ENCODE results near the gene CA5A. TPM values are rescaled to one million over a fixed set of nuclear protein-coding genes. Genes with fewer than 3 reads are reported as not detected.

Gene CA5A
- total and polyA plus RNA-seq, 2 experiments from 2014 or later = not detected

DNA sequence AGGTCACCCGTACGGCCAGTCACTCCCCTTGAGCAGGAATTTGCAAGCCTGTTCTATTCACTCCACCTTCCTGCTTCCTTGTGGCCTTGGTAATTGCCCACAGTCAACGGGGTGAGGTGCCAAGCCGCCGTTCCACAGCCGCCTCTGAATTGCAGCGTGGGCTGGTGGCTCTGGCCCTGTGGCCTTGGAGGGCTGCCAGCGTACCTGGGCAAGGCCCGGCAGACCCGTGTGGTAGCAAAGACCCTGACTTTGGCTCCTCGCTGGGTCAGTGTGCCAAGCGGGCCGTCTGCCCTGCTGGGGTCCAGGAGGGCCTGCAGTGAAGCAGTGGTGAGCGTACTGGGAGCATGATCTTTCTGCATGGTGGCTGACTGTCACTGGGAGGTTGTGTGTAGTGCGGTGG, 18.5 kb upstream of the CA5A start:
- Mint-ChIP-seq H3K4me3 (no peak overlapping the region), H3K27me3 (ENCODE audit: insufficient read depth, low read depth, poor library complexity) (peaks cover 14% of the 10 kb centered on the region), H3K4me1 (peaks cover 48% of the 10 kb centered on the region), H3K9me3 (no peaks in the 10 kb centered on the region), H3K36me3 (ENCODE audit: low read depth) (peaks cover 25% of the 10 kb centered on the region), H3K27ac (no peak overlapping the region; the same call in 1 of the 2 replicates)
- Histone ChIP-seq H3K4me3 (no peak overlapping the region), H3K27me3 (ENCODE audit: insufficient read depth) (no peaks in the 10 kb centered on the region), H3K9me2 (ENCODE audit: insufficient read depth) (no peaks in the 10 kb centered on the region), H3K4me1 (ENCODE audit: insufficient read depth) (peaks cover 10% of the 10 kb centered on the region), H2AFZ (no peak overlapping the region), H3K27ac (ENCODE audit: low read depth) (no peak overlapping the region), H3F3A (replicated peaks; ENCODE audit: low read depth) (0 out of 2 replicates have a peak, but pooled peaks cover 9% of the 10 kb centered on the region), H3K79me2 (replicated peaks; ENCODE audit: insufficient read depth) (peaks cover 81% of the 10 kb centered on the region), H3K4me2 (no peak overlapping the region), H3K36me3 (ENCODE audit: insufficient read depth) (no peaks in the 10 kb centered on the region; the same call in 1 of the 2 replicates), H4K20me1 (replicated peaks; ENCODE audit: insufficient read depth) (peaks cover 18% of the 10 kb centered on the region)
- no peak for ATAC-seq
- no peak for DNase-seq (ENCODE audit: low spot score)
- no peak for TF ChIP-seq POLR2AphosphoS5 (IDR thresholded peaks at IDR 0.05; ENCODE audit: low read depth)
- TF ChIP-seq ZNF114 (CRISPR knock-in tag; IDR thresholded peaks at IDR 0.05) = no peak
- TF ChIP-seq REST (IDR thresholded peaks at IDR 0.05; ENCODE audit: unreplicated experiment) = no peak
- TF ChIP-seq ZNF331 (CRISPR knock-in tag; IDR thresholded peaks at IDR 0.05; ENCODE audit: low read depth) = no peak

DNA sequence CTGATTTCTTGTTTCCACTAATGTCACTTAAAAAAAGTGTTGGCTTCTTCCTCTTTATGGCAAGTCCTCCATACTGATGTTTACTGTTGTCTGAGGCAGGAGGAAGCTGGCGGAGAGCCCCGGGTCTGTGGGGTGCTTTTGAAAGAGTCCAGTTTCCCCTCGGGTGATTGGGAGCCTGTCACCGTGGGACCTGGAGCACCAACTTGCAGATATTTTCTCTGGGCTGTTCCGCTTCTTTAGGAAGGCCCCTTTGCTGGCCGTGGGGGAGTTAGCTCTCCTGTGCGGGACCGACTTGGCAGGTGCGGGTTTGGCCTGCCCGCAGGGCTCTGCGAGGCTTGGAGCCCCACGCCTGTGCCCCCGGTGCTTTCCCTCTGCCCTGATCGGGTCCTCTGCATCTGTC, 18.0 kb upstream of the CA5A start:
- Histone ChIP-seq H3K4me3 (no peak overlapping the region), H3F3A (replicated peaks; ENCODE audit: low read depth) (0 out of 2 replicates have a peak, but pooled peaks cover 9% of the 10 kb centered on the region), H3K4me2 (no peak overlapping the region), H3K79me2 (replicated peaks; ENCODE audit: insufficient read depth) (peaks cover 76% of the 10 kb centered on the region), H3K36me3 (ENCODE audit: insufficient read depth) (no peaks in the 10 kb centered on the region; the same call in 1 of the 2 replicates), H3K27ac (ENCODE audit: low read depth) (no peak overlapping the region), H3K27me3 (ENCODE audit: insufficient read depth) (no peaks in the 10 kb centered on the region), H2AFZ (no peak overlapping the region), H3K4me1 (ENCODE audit: insufficient read depth) (peaks cover 10% of the 10 kb centered on the region), H4K20me1 (replicated peaks; ENCODE audit: insufficient read depth) (peaks cover 18% of the 10 kb centered on the region), H3K9me2 (ENCODE audit: insufficient read depth) (no peaks in the 10 kb centered on the region)
- peaks cover 25% of the 10 kb centered on the region for H3K36me3 Mint-ChIP-seq (ENCODE audit: low read depth)
- peaks cover 46% of the 10 kb centered on the region for H3K4me1 Mint-ChIP-seq
- DNase-seq (ENCODE audit: low spot score) (no peak), ATAC-seq (no peak)
- 0 out of 2 replicates have a peak overlapping the region, but pooled peaks have one; percentile 34 for H3K27ac Mint-ChIP-seq
- H3K9me3 Mint-ChIP-seq = no peaks in the 10 kb centered on the region
- H3K4me3 Mint-ChIP-seq = no peak overlapping the region
- H3K27me3 Mint-ChIP-seq (ENCODE audit: insufficient read depth, low read depth, poor library complexity) = peaks cover 10% of the 10 kb centered on the region
- TF ChIP-seq JUNB (IDR thresholded peaks at IDR 0.05; ENCODE audit: unreplicated experiment) = no peak
- TF ChIP-seq ZNF114 (CRISPR knock-in tag; IDR thresholded peaks at IDR 0.05) = no peak
- no peak for TF ChIP-seq CREB1 (CRISPR knock-in tag; IDR thresholded peaks at IDR 0.05; ENCODE audit: low read depth)
- no peak for TF ChIP-seq NANOG (IDR thresholded peaks at IDR 0.05; ENCODE audit: borderline replicate concordance)
- TF ChIP-seq, protein P1, sequence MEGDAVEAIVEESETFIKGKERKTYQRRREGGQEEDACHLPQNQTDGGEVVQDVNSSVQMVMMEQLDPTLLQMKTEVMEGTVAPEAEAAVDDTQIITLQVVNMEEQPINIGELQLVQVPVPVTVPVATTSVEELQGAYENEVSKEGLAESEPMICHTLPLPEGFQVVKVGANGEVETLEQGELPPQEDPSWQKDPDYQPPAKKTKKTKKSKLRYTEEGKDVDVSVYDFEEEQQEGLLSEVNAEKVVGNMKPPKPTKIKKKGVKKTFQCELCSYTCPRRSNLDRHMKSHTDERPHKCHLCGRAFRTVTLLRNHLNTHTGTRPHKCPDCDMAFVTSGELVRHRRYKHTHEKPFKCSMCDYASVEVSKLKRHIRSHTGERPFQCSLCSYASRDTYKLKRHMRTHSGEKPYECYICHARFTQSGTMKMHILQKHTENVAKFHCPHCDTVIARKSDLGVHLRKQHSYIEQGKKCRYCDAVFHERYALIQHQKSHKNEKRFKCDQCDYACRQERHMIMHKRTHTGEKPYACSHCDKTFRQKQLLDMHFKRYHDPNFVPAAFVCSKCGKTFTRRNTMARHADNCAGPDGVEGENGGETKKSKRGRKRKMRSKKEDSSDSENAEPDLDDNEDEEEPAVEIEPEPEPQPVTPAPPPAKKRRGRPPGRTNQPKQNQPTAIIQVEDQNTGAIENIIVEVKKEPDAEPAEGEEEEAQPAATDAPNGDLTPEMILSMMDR (conservative IDR thresholded peaks at IDR 0.05; ENCODE audit: low read depth in 2 of 2) = no peak
- no peak for TF ChIP-seq EZH2 (IDR thresholded peaks at IDR 0.05; ENCODE audit: low read depth, unreplicated experiment)
- TF ChIP-seq ZNF331 (CRISPR knock-in tag; IDR thresholded peaks at IDR 0.05; ENCODE audit: low read depth) = no peak
- no peak for TF ChIP-seq POLR2AphosphoS5 (IDR thresholded peaks at IDR 0.05; ENCODE audit: low read depth)
- TF ChIP-seq ETS1 (IDR thresholded peaks at IDR 0.05) = no peak
- no peak for TF ChIP-seq EZH2phosphoT487 (IDR thresholded peaks at IDR 0.05; ENCODE audit: unreplicated experiment)
- TF ChIP-seq STAT1 (IDR thresholded peaks at IDR 0.05; ENCODE audit: unreplicated experiment) = no peak

All from GM23338 (cell line).